Calu3 (cell line): Measurements from ENCODE around the gene CACNA2D1. TPM values are rescaled to one million over a fixed set of nuclear protein-coding genes. Genes with fewer than 3 reads are reported as not detected.
"Not testable (repeated sequence)": the region's sequence is repeated elsewhere in the genome, so short reads cannot be mapped to it uniquely, and the experiment has no call there.

Experiments
- BruUV-seq: library from RNA; stranded (reverse); fragments of 400-500 nt; replicated peaks from 2 replicates; lab custom pipeline; 2021; lab: Mats Ljungman, UMichigan
- CTCF ChIA-PET: fragments of 300-600 bp; sonication (Branson Sonifier 250); formaldehyde crosslinking; loops from one replicate; lab custom pipeline; 2022; ENCODE audit warnings: antibody characterized with exemption; lab: Charles Lee
- DNase-seq: peaks from one replicate; pipeline ENCODE4 v3.0.0; 2022
- H3K27ac Mint-ChIP-seq: one replicate; pipeline ENCODE4 v1.8.0; 2022; ENCODE audit warnings: mixed read lengths; ENCODE audit not compliant: unreplicated experiment
- H3K27me3 Mint-ChIP-seq: one replicate; pipeline ENCODE4 v1.8.0; 2022; ENCODE audit warnings: mixed read lengths; ENCODE audit not compliant: unreplicated experiment
- H3K36me3 Mint-ChIP-seq: one replicate; pipeline ENCODE4 v1.8.0; 2022; ENCODE audit warnings: mild to moderate bottlenecking, moderate library complexity, mixed read lengths; ENCODE audit not compliant: insufficient read depth, unreplicated experiment
- H3K4me1 Mint-ChIP-seq: one replicate; pipeline ENCODE4 v1.8.0; 2022; ENCODE audit warnings: mild to moderate bottlenecking, low read depth, mixed read lengths; ENCODE audit not compliant: unreplicated experiment
- H3K4me3 Mint-ChIP-seq: one replicate; pipeline ENCODE4 v1.8.0; 2022; ENCODE audit warnings: mild to moderate bottlenecking, low read depth, moderate library complexity, mixed read lengths; ENCODE audit not compliant: unreplicated experiment
- H3K9me3 Mint-ChIP-seq: one replicate; pipeline ENCODE4 v1.8.0; 2022; ENCODE audit warnings: low read depth, mixed read lengths; ENCODE audit not compliant: unreplicated experiment
- CTCF ChIP-seq: fragments of 200-600 bp; IDR thresholded peaks from one replicate; pipeline ENCODE4 v1.8.0; 2022; ENCODE audit warnings: antibody characterized with exemption; ENCODE audit not compliant: unreplicated experiment
- intact Hi-C: fragments of 100-400 bp; cut with micrococcal nuclease; formaldehyde crosslinking; loops from one replicate; pipeline ENCODE4 v1.10.0; 2022; ENCODE audit not compliant: unreplicated experiment
- total RNA-seq: library from RNA; stranded (reverse); gene quantifications from 2 replicates; pipeline ENCODE4 v1.2.3, GENCODE V29; 2022

The CACNA2D1 gene
- total RNA-seq, 1 experiment from 2014 or later, result 10.4 TPM

- H3K27me3 Mint-ChIP-seq, result no peaks in the 10 kb centered on the region
- intact Hi-C loops, result no loop called here
Measured at GRCh38 chr7:82142263-82142864, 301.2 kb downstream of the CACNA2D1 start.

GRCh38 chr7:82141427-82141826 lies 302.1 kb downstream of the CACNA2D1 start:
- TF ChIP-seq CTCF, result no peak
- Mint-ChIP-seq H3K36me3 (no peaks in the 10 kb centered on the region), H3K27me3 (no peaks in the 10 kb centered on the region), H3K27ac (no peak overlapping the region), H3K4me3 (no peak overlapping the region), H3K4me1 (no peaks in the 10 kb centered on the region), H3K9me3 (no peaks in the 10 kb centered on the region)
- CTCF ChIA-PET, result interaction anchor here (0.7 kb wide), 1 partner anchor 20 kb away, joined by 4 read pairs; no protein-coding TSS in a partner anchor
- intact Hi-C loops, result no loop called here
- no peak for DNase-seq
- no TSS peak for BruUV-seq

More at GRCh38 chr7:82142263-82142864, 301.2 kb downstream of the CACNA2D1 start:
- DNase-seq, result no peak
- Mint-ChIP-seq H3K36me3 (no peaks in the 10 kb centered on the region), H3K4me1 (no peaks in the 10 kb centered on the region), H3K27ac (no peak overlapping the region), H3K9me3 (no peaks in the 10 kb centered on the region), H3K4me3 (no peak overlapping the region)
- TF ChIP-seq CTCF, result no peak
- CTCF ChIA-PET, result interaction anchor here (0.9 kb wide), 1 partner anchor 543 kb away, joined by 3 read pairs; no protein-coding TSS in a partner anchor
- BruUV-seq, result no TSS peak

GRCh38 chr7:82140608-82141007 lies 303.0 kb downstream of the CACNA2D1 start:
- intact Hi-C loops, BruUV-seq, H3K36me3 Mint-ChIP-seq, H3K9me3 Mint-ChIP-seq, H3K27ac Mint-ChIP-seq, H3K27me3 Mint-ChIP-seq, H3K4me3 Mint-ChIP-seq, DNase-seq, H3K4me1 Mint-ChIP-seq: not testable (repeated sequence)
- CTCF ChIA-PET, result interaction anchor here (0.7 kb wide), 1 partner anchor 19 kb away, joined by 4 read pairs; no protein-coding TSS in a partner anchor

- CTCF ChIA-PET, result no interaction called here
- intact Hi-C loops, result no loop called here
- Mint-ChIP-seq H3K36me3 (no peaks in the 10 kb centered on the region), H3K27ac (no peak overlapping the region), H3K4me3 (no peak overlapping the region), H3K9me3 (no peaks in the 10 kb centered on the region), H3K27me3 (no peaks in the 10 kb centered on the region), H3K4me1 (no peaks in the 10 kb centered on the region)
- no TSS peak for BruUV-seq
- TF ChIP-seq CTCF, result no peak
- no peak for DNase-seq
Measured at GRCh38 chr7:82131215-82131614, 312.4 kb downstream of the CACNA2D1 start.

GRCh38 chr7:82129091-82129490 lies 314.5 kb downstream of the CACNA2D1 start:
- Mint-ChIP-seq H3K4me3 (no peak overlapping the region), H3K36me3 (no peaks in the 10 kb centered on the region), H3K9me3 (peaks cover 3% of the 10 kb centered on the region), H3K27me3 (no peaks in the 10 kb centered on the region), H3K27ac (no peak overlapping the region), H3K4me1 (no peaks in the 10 kb centered on the region)
- no peak for DNase-seq
- TF ChIP-seq CTCF, result no peak
- intact Hi-C loops, result no loop called here
- CTCF ChIA-PET, result no interaction called here
- no TSS peak for BruUV-seq
